DOHH2 (cell line): ENCODE measurements around the gene EIF2B1.

Experiments used
- CTCF ChIP-seq: fragments of 200-600 bp; sonication (generic); IDR thresholded peaks from one replicate; pipeline ENCODE4 v1.5.1; 2014; ENCODE audit warnings: antibody characterized with exemption, mild to moderate bottlenecking, low read depth, low read length; ENCODE audit not compliant: poor library complexity, severe bottlenecking
- EZH2phosphoT487 ChIP-seq: fragments of 200-600 bp; sonication (generic); IDR thresholded peaks from 2 replicates; pipeline ENCODE4 v1.6.1; 2017; ENCODE audit warnings: borderline replicate concordance, mild to moderate bottlenecking, antibody characterized with exemption, low read length, moderate library complexity, mixed read lengths

- no peak for TF ChIP-seq CTCF
- TF ChIP-seq EZH2phosphoT487, result no peak
Observed at GRCh38 chr12:123621101-123621500, 12.4 kb downstream of the EIF2B1 start.
